A549 treated with CpdA at 1 μM for 4 hours (cell line): ENCODE results near the gene METRN. TPM values are rescaled to one million over a fixed set of nuclear protein-coding genes. Genes with fewer than 3 reads are reported as not detected.

Source experiments
- total RNA-seq: library from RNA; stranded (reverse); fragments of 200-300 nt; extraction: Qiagen RNA extraction; gene quantifications from 5 replicates; pipeline ENCODE4 v1.2.3, GENCODE V29; 2022; ENCODE audit warnings: low read depth

The METRN gene
- total RNA-seq, result 64.1 to 206 TPM (median 188 TPM) in 5 replicates

GRCh38 chr16:714558-715476 is at the start of gene METRN:
TSS of gene METRN (plus strand) at chr16:715118. CDS start at chr16:715290, 172 bp downstream.

GRCh38 chr16:667780-668518 is 47.0 kb upstream of the METRN start, which contains the start of gene RHOT2:
TSS of gene RHOT2 (plus strand) at chr16:668132. CDS start at chr16:668200, 68 bp downstream.

GRCh38 chr16:674968-675883 is 39.7 kb upstream of the METRN start, which contains the start of gene RHBDL1:
TSS of gene RHBDL1 (plus strand) at chr16:675671. CDS start at chr16:675791, 120 bp downstream.

DNA sequence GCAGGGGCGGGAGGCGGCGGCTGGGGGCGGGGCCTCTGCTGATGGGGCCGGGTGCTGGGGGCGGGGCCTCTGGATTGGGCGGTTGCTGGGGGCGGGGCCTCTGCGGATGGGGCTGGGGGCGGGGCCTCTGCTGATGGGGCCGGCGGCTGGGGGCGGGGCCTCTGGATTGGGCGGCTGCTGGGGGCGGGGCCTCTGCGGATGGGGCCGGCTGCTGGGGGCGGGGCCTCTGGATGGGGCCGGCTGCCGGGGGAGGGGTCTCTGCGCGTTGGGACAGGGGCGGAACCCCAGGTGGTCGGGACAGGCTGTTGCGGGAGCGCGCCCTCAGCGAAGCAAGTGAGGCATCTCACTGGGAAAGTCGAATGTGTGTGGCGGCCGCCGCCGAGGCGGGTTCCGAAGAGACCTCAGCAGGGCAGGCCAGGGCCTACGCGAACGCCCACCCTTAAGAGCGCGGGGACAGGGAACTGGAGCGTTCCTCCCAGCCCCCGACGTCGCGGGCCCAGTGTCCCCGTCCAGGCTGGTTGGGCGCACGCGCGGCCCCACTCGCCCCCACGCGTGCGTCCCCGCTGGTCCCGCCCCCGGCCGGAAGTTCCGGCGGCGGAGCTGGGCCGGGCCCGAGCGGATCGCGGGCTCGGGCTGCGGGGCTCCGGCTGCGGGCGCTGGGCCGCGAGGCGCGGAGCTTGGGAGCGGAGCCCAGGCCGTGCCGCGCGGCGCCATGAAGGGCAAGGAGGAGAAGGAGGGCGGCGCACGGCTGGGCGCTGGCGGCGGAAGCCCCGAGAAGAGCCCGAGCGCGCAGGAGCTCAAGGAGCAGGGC is 34.9 kb upstream of the METRN start, which contains the start of gene STUB1:
STUB1 (plus strand) TSS at position 597 of the 811 bp plus-strand sequence; CDS start at position 713, 116 bp downstream.

GRCh38 chr16:684071-684794 is 30.7 kb upstream of the METRN start, which contains the start of gene JMJD8:
TSS of gene JMJD8 (minus strand) at chr16:684334. CDS start at chr16:684319, 15 bp downstream.

GRCh38 chr16:705431-706188 is 9.3 kb upstream of the METRN start, which contains the start of gene FBXL16:
TSS of gene FBXL16 (minus strand) at chr16:705801. CDS start at chr16:697405, 8,396 bp downstream.

GRCh38 chr16:720990-721764 is 6.3 kb downstream of the METRN start, which contains the start of gene ANTKMT:
TSS of gene ANTKMT (plus strand) at chr16:721146. CDS start at chr16:721275, 129 bp downstream.

GRCh38 chr16:726438-727290 is 11.7 kb downstream of the METRN start, which contains the start of the genes CCDC78 and HAGHL:
TSS of gene CCDC78 (minus strand) at chr16:726443. CDS start at chr16:726367, 76 bp downstream.
TSS of gene HAGHL (plus strand) at chr16:727106. CDS start at chr16:727510, 404 bp downstream.

DNA sequence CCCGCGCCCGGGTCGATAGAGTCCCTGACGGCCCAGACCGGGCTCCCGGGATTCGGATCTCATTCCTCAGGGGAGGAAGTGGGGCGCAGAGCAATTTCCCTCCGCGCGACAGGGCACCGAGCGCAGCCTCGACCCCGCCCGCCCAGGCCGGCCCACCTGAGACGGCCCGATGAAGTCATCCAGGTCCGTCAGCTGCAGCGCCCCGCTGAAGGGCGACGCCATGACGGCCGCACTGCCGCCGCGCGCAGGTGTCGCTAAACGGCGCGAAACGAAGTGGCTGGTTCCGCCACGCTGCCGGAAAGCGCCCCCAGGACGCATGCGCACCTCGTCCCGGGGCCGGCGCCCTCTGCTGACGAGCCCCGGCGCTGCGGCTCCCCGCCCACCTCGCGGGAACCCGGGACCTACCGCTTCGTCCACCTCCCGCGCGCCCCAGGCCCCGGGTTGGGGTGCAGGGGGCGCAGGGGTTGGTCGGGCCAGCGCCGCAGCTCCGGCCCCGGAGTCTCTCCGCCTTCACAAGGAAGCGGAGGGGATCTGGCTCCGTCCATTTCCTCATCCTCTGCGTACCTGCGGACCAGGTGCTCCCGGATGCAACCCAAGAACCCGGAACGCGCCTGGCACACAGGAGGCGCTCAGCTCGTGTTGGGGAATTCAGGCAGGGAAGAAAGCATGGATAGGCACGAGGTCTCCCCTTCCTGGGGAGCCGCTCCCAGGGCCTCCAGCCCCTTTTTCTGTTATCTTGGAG is 26.0 kb downstream of the METRN start, which contains the start of gene CIAO3:
CIAO3 (minus strand) TSS at position 234 of the 742 bp plus-strand sequence; CDS start at position 222, 12 bp downstream.

GRCh38 chr16:760545-761343 is 45.8 kb downstream of the METRN start, which contains the start of gene MSLN:
TSS of gene MSLN (plus strand) at chr16:760734. CDS start at chr16:762681, 1,947 bp downstream.

Other genes with a start within 250 kb of the METRN start
- 45.7 to 81.9 TPM (median 75.8 TPM) in 5 replicates for gene CAPN15, start 187.4 kb upstream of the METRN start, total RNA-seq
- 0.08 to 0.20 TPM (median 0.09 TPM) in 3 of 5 replicates, not detected in the others for gene PRR35, start 154.7 kb upstream of the METRN start, total RNA-seq
- 0.12 to 0.23 TPM (median 0.21 TPM) in 5 replicates for gene NHLRC4, start 148.1 kb upstream of the METRN start, total RNA-seq
- 28.6 to 41.6 TPM (median 36.3 TPM) in 5 replicates for gene PIGQ, start 145.2 kb upstream of the METRN start, total RNA-seq
- 13.7 to 19.3 TPM (median 16.9 TPM) in 5 replicates for gene RAB40C, start 125.1 kb upstream of the METRN start, total RNA-seq
- gene WFIKKN1, start 84.1 kb upstream of the METRN start, total RNA-seq, result 0.13 to 0.23 TPM (median 0.16 TPM) in 4 of 5 replicates, not detected in the other
- gene METTL26, start 78.8 kb upstream of the METRN start, total RNA-seq, result 70.5 to 143 TPM (median 129 TPM) in 5 replicates
- gene MCRIP2, start 73.3 kb upstream of the METRN start, total RNA-seq, result 18.7 to 43.8 TPM (median 40.3 TPM) in 5 replicates
- 16.8 to 31.5 TPM (median 24.8 TPM) in 5 replicates for gene WDR90, start 65.8 kb upstream of the METRN start, total RNA-seq
- 66.4 to 97.4 TPM (median 83.6 TPM) in 5 replicates for gene RHOT2, start 47.0 kb upstream of the METRN start, total RNA-seq
- gene RHBDL1, start 39.4 kb upstream of the METRN start, total RNA-seq, result 1.0 to 1.6 TPM (median 1.5 TPM) in 5 replicates
- 78.9 to 127 TPM (median 111 TPM) in 5 replicates for gene STUB1, start 34.7 kb upstream of the METRN start, total RNA-seq
- 68.3 to 83.7 TPM (median 79.8 TPM) in 5 replicates for gene JMJD8, start 30.8 kb upstream of the METRN start, total RNA-seq
- 4.9 to 7.4 TPM (median 6.3 TPM) in 5 replicates for gene WDR24, start 24.7 kb upstream of the METRN start, total RNA-seq
- gene FBXL16, start 9.3 kb upstream of the METRN start, total RNA-seq, result 1.8 to 3.2 TPM (median 2.6 TPM) in 5 replicates
- 25.8 to 60.1 TPM (median 55.1 TPM) in 5 replicates for gene ANTKMT, start 6.0 kb downstream of the METRN start, total RNA-seq
- 3.7 to 7.1 TPM (median 5.7 TPM) in 5 replicates for gene CCDC78, start 11.3 kb downstream of the METRN start, total RNA-seq
- 13.4 to 18.6 TPM (median 16.8 TPM) in 5 replicates for gene HAGHL, start 12.0 kb downstream of the METRN start, total RNA-seq
- 16.7 to 26.8 TPM (median 22.7 TPM) in 5 replicates for gene CIAO3, start 25.9 kb downstream of the METRN start, total RNA-seq
- 1.4 to 3.1 TPM (median 2.8 TPM) in 5 replicates for gene MSLN, start 45.6 kb downstream of the METRN start, total RNA-seq
- 31.5 to 55.5 TPM (median 49.7 TPM) in 5 replicates for gene RPUSD1, start 73.3 kb downstream of the METRN start, total RNA-seq
- 15.2 to 30.0 TPM (median 23.2 TPM) in 5 replicates for gene CHTF18, start 73.5 kb downstream of the METRN start, total RNA-seq
- not detected in 5 replicates for gene GNG13, start 85.6 kb downstream of the METRN start, total RNA-seq